ENCODE results near the gene MROH8.

- TF ChIP-seq CTCF (optimal IDR thresholded peaks at IDR 0.05 in 1 of 3, IDR thresholded peaks at IDR 0.05 in 1 of 3, conservative IDR thresholded peaks at IDR 0.05 in 1 of 3; ENCODE audit: extremely low read depth in 1 of 3, insufficient read depth in 2 of 3, low read length in 3 of 3) (no peak), EZH2 (IDR thresholded peaks at IDR 0.05; ENCODE audit: low read length) (no peak)
Observed at GRCh38 chr20:37162646-37163045, 16.7 kb downstream of the MROH8 start.

Data from keratinocyte (primary cell).